GM19467 (cell line): ENCODE data around the gene ZC2HC1C.
"Not testable (repeated sequence)": the region's sequence is repeated elsewhere in the genome, so short reads cannot be mapped to it uniquely, and the experiment has no call there.

ENCODE experiments used
- ATAC-seq: cut with Tn5 transposase; IDR thresholded peaks from one replicate; pipeline ENCODE4 v1.9.1; 2021; ENCODE audit warnings: mild to moderate bottlenecking, moderate library complexity; ENCODE audit not compliant: unreplicated experiment

The ZC2HC1C gene

DNA sequence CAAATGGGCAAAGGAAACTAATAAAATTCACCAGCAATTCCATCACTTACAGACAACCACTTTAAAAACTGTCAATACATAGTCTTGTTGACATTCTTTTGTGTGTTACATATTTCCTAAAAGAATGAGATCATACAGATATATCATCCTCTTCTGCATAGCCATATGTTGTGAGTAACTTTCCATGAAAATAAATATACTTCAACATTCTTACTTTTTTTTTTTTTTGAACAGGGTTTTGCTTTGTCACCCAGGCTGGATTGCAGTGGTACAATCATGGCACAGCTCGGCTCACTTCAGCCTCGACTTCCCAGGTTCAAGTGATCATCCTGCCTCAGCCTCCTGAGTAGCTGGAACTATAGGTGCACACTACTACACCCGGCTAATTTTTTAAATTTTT is 20.9 kb downstream of the ZC2HC1C start:
- ATAC-seq, result no peak

DNA sequence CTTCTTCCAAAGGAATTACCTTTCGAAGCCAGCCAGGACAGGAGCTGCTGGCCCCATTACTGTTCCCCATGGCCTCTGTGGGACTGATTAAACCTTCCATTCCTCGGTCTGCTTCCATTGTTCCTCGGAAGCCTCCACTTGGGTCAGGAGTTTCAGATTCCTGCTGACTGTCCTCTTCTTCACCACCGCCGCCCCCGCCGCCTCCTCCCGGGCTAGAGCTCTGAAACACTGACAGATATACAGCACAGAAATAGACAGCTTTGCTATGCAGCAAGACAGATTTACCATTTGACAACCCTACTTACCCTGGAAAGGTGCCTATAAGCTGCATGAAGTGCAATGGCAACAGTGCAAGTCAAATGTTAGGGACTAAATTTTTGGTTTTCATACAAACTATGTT is 21.8 kb downstream of the ZC2HC1C start:
- no peak for ATAC-seq

DNA sequence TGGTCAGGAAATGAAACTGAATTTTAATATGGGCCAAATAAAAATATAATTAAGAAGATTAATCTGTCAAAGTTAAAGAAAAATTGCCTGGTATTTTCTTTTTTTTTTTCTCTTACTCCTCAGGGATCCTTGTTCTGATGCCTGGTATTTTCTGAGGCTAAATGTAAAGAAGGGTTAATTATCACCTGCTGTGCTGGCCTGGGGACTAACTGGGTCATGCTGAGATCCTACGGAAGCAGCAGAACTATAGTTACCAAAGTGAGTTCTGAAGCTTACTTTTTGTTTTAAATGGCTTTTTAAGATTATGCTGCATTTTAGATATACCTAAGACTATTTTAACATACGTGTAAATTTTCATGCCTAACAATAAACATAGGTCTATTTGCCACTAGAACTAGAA is 23.3 kb downstream of the ZC2HC1C start:
- no peak for ATAC-seq

GRCh38 chr14:75094896-75095295 is 25.5 kb downstream of the ZC2HC1C start:
- ATAC-seq, result no peak

DNA sequence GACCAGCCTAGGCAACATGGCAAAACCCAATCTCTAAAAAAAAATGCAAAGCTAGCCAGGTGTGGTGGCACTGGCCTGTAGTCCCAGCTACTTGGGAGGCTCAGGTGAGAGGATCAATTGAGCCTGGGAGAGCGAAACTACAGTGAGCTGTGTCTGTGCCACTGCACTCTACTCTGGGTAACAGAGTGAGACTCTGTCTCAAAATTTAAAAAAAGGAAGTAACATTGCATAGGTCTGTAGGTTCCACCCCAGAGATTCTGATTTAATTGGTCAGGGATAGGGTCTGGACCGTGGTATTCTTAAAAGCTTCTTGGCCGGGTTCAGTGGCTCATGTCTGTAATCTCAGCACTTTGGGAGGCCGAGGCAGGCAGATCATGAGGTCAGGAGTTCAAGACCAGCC is 26.2 kb downstream of the ZC2HC1C start:
- no peak for ATAC-seq

DNA sequence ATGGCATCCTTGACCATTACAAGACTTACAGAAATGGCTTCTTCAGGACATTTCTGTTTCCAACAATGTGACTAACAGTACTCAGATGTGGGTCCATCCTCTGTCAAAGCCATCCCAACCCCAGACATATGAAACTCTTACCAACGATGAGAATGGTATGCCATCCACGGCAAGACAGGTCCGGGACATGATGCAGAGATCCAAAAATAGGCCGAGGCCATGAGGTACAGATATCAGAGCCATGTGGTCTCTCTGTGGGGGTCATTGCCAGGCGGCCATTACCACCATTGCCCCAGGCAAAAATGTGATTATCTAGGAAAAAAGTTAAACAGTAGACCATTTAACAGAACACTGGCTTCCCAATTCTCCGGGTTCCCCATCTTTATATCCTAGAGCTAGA is 27.5 kb downstream of the ZC2HC1C start:
- ATAC-seq, result no peak

- ATAC-seq, result no peak
These were observed 28.8 kb downstream of the ZC2HC1C start for GRCh38 chr14:75098212-75098611.

- no peak for ATAC-seq
These were observed 29.2 kb downstream of the ZC2HC1C start for GRCh38 chr14:75098682-75099081.

GRCh38 chr14:75101491-75101890 is 32.0 kb downstream of the ZC2HC1C start:
- ATAC-seq, result no peak

DNA sequence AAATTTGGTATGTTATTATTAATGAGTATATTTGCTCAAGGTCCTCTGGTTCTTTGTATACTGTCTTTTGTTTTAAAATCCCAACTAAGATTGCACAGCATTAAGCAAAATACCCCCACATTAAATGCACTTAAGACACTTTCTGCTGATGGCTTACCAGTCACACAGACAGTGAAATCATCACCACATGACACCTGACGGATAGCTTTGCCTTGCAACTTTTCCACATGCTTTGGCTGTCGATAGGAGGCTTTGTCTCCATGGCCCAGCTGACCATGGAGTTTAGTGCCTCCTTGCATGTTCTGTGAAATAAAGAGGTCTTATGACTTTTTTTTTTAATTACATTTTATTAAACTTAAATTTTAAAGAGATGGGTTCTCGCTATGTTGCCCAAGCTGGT is 37.7 kb downstream of the ZC2HC1C start:
- no peak for ATAC-seq

DNA sequence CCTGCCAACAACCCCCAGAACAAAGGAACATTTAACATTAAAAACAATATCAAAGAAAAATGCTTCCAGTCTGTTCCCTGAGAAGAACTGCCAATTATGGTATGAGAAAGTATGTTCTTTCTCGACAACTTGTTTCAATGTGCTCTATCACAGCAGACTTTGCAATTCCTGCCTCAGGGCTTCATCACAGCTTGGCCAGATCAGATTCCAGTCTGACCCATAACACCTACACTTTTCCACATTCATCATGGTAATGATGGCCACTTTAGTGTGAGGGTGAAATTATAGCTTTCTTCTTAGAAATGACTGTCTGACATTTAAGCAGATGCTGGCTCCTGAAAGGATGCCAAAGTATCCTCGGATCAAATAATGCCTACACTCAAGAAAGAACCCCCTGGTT is 40.4 kb downstream of the ZC2HC1C start:
- ATAC-seq, result no peak

DNA sequence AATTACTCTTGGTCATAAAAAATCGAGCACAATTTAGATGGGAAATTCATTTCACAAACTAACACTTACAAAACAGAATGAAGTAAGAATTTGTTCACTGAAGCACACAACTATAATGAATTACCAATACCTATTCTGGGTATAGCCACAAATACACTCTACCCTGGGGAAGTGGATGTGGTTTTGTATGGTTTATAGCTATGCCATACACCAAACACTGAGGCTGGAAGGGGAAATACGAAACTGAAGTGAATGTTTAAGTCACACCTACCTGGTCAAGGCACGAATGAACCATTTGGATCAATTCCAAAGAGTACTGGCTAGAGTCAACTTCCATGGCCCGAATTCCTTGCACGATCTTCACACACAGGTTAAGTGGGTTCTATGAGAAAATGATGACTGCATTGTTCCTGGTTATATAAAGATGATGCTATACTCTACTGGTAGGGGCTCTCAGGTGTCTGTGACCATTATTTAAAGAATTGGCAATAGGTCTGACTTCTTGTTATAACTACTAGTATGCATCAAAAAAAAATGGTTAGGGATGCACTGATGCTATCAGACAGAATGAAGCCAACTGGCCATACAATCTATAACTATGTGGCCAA is 44.6 kb downstream of the ZC2HC1C start:
- no peak for ATAC-seq

GRCh38 chr14:75119056-75119455 is 49.6 kb downstream of the ZC2HC1C start:
- ATAC-seq, result no peak

- ATAC-seq, result no peak
These were observed 51.3 kb downstream of the ZC2HC1C start for GRCh38 chr14:75120541-75121291.

- ATAC-seq, result no peak
These were observed 52.1 kb downstream of the ZC2HC1C start for GRCh38 chr14:75121552-75121951.

DNA sequence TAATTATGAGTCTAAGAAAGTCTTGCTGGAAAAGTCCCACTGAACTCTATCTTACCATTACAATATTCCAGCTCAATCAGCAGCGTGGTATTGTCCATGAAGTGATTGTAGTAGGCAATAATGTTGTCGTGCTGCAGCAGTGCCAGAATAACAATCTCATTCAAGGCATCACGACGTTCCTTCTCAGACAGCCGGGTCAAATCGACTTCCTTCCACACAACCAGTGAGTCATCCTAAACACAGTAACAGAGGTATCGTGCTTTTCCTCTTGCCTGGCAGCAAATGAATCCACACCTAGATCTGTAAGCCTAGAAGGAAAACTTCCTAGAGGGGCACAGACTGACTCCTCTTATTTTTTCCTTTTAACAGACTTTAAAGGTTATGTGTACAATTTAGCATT is 54.5 kb downstream of the ZC2HC1C start:
- ATAC-seq, result no peak

GRCh38 chr14:75125617-75126016 is 56.2 kb downstream of the ZC2HC1C start:
- ATAC-seq, result no peak

GRCh38 chr14:75126121-75126544 is 56.7 kb downstream of the ZC2HC1C start:
- no peak for ATAC-seq

DNA sequence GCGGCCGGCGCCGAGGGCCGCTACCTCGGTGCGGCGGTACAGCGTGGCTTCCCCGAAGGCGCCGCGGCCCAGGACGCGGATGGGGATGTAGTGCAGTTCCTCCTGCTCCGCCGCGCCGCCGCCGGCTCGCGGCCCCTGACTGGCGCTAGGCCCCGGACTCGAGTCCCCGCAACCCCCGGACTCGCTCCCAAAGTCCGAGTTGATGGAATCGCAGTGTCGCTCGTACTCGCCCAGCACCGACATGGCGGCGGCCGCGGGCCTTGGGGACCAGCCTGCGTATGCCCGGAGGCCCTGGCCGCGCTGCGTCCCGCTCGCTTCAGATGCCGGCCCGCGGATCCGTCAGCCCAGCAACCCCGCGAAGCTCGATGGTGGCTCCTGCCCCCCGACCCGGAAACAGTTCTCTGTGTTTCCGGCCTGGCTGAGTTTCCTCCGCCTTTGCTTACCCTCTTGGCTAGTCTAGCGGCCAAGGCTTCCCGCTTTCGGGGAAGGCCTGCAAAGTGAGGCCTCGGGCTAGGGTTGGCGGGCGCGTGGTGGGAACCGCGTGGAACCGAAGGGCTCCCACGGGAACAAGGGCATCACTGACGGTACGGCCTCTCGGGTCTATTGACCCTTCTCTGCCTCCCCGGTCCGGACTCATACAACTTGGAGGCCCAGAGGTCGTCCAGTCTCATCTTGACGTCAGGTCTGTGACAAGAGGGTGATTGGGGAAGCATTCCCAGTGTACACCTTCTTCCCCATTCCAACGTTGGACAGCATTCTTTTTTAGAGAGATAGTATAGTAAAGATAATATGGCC is 57.4 kb downstream of the ZC2HC1C start, which contains the start of gene NEK9:
NEK9 (minus strand) TSS at position 370 of the 795 bp plus-strand sequence; CDS start at position 243, 127 bp downstream.
- peak; percentile 74 for ATAC-seq

GRCh38 chr14:75127474-75127820 is 58.0 kb downstream of the ZC2HC1C start:
- not testable (repeated sequence) for ATAC-seq

DNA sequence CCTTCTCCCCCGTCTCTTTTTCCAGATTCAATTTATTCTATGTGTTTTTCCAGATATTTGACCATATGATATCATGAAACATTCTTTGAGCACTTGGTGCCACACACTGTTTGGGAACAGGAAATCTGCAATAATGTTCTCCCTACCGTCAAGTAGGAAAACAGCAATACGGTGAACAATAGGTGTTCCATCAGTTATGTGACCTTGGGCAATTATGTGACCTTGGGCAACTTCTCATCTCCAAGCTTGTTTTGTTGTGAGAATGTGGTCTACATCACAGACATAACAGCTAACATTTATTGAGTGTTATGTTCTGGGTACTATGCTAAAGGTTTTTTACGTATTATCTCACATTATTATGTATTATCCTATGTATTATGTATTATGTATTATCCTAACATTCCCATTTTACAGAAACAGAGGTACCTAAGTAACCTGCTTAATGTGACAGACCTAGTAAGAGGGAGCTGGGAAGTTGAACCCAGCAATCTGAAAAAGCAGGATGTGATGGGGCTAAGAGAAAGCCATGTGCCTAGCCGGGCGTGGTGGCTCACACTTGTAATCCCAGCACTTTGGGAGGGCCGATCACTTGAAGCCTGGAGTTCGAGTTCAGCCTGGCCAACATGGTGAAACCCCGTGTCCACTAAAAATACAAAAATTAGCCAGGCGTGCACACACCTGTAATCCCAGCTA is 58.6 kb downstream of the ZC2HC1C start:
- no peak for ATAC-seq
